HEK293 (cell line): ENCODE measurements around the gene BAX.

Experiments
- CTCF ChIP-seq: fragments of 450-650 bp; formaldehyde crosslinking; IDR thresholded peaks from 2 replicates; pipeline ENCODE4 v1.5.1; 2016; ENCODE audit warnings: missing biosample characterization, missing genetic modification characterization
- SALL2 ChIP-seq: fragments of 450-650 bp; formaldehyde crosslinking; IDR thresholded peaks from 2 replicates; pipeline ENCODE4 v1.5.0; 2017; ENCODE audit warnings: missing biosample characterization, mild to moderate bottlenecking, missing genetic modification characterization, borderline replicate concordance
- SP7 ChIP-seq: fragments of 450-650 bp; formaldehyde crosslinking; IDR thresholded peaks from 2 replicates; pipeline ENCODE4 v1.5.1; 2016; ENCODE audit warnings: missing biosample characterization, missing genetic modification characterization
- ZNF26 ChIP-seq: fragments of 450-650 bp; formaldehyde crosslinking; IDR thresholded peaks from 2 replicates; pipeline ENCODE4 v1.5.1; 2016; ENCODE audit warnings: missing biosample characterization, missing genetic modification characterization
- ZNF416 ChIP-seq: fragments of 450-650 bp; formaldehyde crosslinking; IDR thresholded peaks from 2 replicates; pipeline ENCODE4 v1.5.1; 2016; ENCODE audit warnings: missing biosample characterization, missing genetic modification characterization
- ZNF513 ChIP-seq: fragments of 450-650 bp; IDR thresholded peaks from 2 replicates; pipeline ENCODE4 v1.5.1; 2018; ENCODE audit warnings: missing biosample characterization, missing genetic modification characterization
- ZNF544 ChIP-seq: fragments of 450-650 bp; formaldehyde crosslinking; IDR thresholded peaks from 2 replicates; pipeline ENCODE4 v1.5.0; 2017; ENCODE audit warnings: missing biosample characterization, missing genetic modification characterization
- ZNF558 ChIP-seq: fragments of 450-650 bp; formaldehyde crosslinking; IDR thresholded peaks from 2 replicates; pipeline ENCODE4 v1.5.1; 2016; ENCODE audit warnings: missing biosample characterization, missing genetic modification characterization
- ZNF792 ChIP-seq: fragments of 450-650 bp; formaldehyde crosslinking; IDR thresholded peaks from 2 replicates; pipeline ENCODE4 v1.5.1; 2016; ENCODE audit warnings: missing biosample characterization, missing genetic modification characterization

- TF ChIP-seq CTCF (no peak), ZNF558 (no peak), SALL2 (tag by site-specific recombination) (no peak), SP7 (peak; percentile 47; the same call in 1 of the 2 replicates), ZNF26 (no peak), ZNF416 (tag by site-specific recombination) (no peak), ZNF792 (tag by site-specific recombination) (no peak), ZNF513 (tag by site-specific recombination) (no peak), ZNF544 (tag by site-specific recombination) (no peak)
Measured at GRCh38 chr19:48962029-48962848, 7.6 kb downstream of the BAX start.
